GM18498 (cell line): ENCODE measurements around the gene MEIS1.

Experiments used
- ATAC-seq: cut with Tn5 transposase; IDR thresholded peaks from one replicate; pipeline ENCODE4 v1.9.1; 2021; ENCODE audit warnings: mild to moderate bottlenecking, moderate library complexity; ENCODE audit not compliant: unreplicated experiment

MEIS1 gene

GRCh38 chr2:66443186-66443978, 8.5 kb downstream of the MEIS1 start:
- no peak for ATAC-seq

- no peak for ATAC-seq
Observed at GRCh38 chr2:66443979-66444861, 9.3 kb downstream of the MEIS1 start.

GRCh38 chr2:66445076-66445924, 10.4 kb downstream of the MEIS1 start:
- ATAC-seq: no peak

- no peak for ATAC-seq
Observed at GRCh38 chr2:66445925-66446871, 11.3 kb downstream of the MEIS1 start.

- ATAC-seq: no peak
Observed at GRCh38 chr2:66446941-66447340, 12.0 kb downstream of the MEIS1 start.

- no peak for ATAC-seq
Observed at GRCh38 chr2:66447677-66448076, 12.8 kb downstream of the MEIS1 start.

- ATAC-seq: no peak
Observed at GRCh38 chr2:66448136-66448991, 13.4 kb downstream of the MEIS1 start.

- no peak for ATAC-seq
Observed at GRCh38 chr2:66452214-66452613, 17.3 kb downstream of the MEIS1 start.

- no peak for ATAC-seq
Observed at GRCh38 chr2:66452917-66453316, 18.0 kb downstream of the MEIS1 start.

GRCh38 chr2:66455490-66455889, 20.6 kb downstream of the MEIS1 start:
- ATAC-seq: no peak

GRCh38 chr2:66456183-66457041, 21.5 kb downstream of the MEIS1 start:
- ATAC-seq: no peak

GRCh38 chr2:66457545-66457944, 22.6 kb downstream of the MEIS1 start:
- ATAC-seq: no peak

GRCh38 chr2:66460031-66460430, 25.1 kb downstream of the MEIS1 start:
- no peak for ATAC-seq

- ATAC-seq: no peak
Observed at GRCh38 chr2:66461001-66461663, 26.2 kb downstream of the MEIS1 start.

GRCh38 chr2:66461664-66462500, 27.0 kb downstream of the MEIS1 start:
- ATAC-seq: no peak

GRCh38 chr2:66462501-66462825, 27.5 kb downstream of the MEIS1 start:
- no peak for ATAC-seq

- no peak for ATAC-seq
Observed at GRCh38 chr2:66463206-66463755, 28.4 kb downstream of the MEIS1 start.
